AG08395 (cell line): ENCODE data around the gene BBS9.
"Not testable (repeated sequence)": the region's sequence is repeated elsewhere in the genome, so short reads cannot be mapped to it uniquely, and the experiment has no call there.

ENCODE experiments used
- DNase-seq: peaks from one replicate; pipeline ENCODE4 v3.0.0; 2012; ENCODE audit warnings: mixed read lengths, low spot score

The BBS9 gene

DNA sequence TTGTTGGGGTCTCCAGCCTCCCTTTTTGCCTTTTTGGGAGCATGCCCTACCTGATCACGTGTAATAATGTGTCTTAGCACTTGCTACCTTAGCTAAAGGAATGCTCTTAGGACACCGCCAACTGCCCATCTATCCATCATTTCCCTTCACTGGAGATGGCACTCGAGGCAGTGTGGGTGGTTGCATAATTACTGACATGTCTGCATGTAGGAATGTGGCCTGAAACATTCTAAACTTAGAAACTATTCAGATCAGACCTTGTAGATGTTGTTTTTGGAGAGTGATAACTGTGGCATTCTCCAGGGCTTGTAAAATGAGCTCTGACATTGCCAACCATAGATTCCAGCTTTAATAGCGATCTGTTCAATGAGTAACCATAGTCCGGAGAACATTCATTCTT is 365.8 kb downstream of the BBS9 start:
- DNase-seq, result peak; percentile 52

- no peak for DNase-seq
Observed at GRCh38 chr7:33497051-33497450, 367.7 kb downstream of the BBS9 start.

DNA sequence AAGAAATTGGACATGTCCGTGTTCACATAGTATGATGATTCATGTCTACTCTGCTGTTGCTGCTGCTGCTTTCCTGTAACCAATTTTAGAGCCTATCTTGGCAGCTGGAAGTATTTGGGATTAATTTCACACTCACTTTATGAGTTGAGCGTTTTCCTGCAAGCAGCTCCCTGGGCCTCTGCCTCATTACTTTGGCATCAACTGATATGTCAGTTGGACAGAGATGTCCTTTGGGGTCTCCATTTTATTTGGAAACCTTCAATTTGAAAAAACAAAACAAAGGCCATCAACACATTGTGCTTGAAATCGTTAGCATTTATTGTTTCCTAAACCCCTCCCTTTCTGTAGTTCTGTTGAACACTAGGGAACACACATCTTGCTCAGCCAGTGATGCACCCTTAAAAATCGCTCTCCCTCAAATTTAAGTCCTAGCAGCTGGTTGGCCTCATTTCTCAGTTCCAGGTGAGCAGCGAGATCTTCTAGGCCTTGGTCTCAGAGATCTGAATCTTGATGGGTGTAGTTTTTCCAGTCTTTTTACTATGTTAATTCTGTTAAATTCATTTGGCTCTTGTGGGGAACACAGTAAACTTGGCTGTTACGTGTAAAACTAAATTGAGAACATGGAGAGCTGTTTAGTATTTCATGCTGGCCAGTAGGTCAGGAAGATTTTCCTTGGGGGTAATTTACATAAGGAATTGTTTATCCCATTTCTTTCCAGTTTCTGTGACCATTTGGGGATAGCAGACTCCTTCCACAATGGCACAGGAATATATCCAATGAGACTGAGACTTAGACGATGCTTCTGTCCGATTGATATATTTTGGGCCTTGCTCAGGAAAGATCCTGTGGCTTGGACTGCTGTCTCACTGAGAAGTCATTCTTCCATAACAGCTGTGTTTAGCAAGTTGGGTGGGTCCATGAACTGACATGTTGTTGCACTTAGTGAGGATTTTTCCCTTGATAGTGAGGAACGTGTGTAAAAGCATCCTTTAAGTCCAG is 371.6 kb downstream of the BBS9 start:
- peak; percentile 21 for DNase-seq

GRCh38 chr7:33503014-33503413 is 373.6 kb downstream of the BBS9 start:
- no peak for DNase-seq

GRCh38 chr7:33503736-33504135 is 374.4 kb downstream of the BBS9 start:
- no peak for DNase-seq

GRCh38 chr7:33504266-33504665 is 374.9 kb downstream of the BBS9 start:
- no peak for DNase-seq

DNA sequence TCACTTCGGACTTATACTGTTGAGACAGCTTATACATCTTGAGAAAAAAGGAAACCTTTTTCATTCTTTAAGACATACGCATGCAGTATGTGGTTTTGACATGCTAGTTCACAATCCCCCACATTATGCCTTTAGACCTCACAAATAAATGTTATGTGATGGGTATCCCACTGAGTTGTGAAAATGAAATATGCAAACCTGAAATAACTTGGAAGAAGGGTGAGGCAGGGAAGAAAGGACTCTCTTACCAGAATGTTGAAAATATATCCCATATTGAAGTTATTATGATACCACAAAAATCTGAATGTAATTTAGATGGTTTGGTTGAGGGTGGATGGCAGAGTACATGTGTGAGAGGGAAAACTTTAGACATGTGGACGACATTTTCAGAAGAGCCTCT is 379.8 kb downstream of the BBS9 start:
- DNase-seq, result no peak

DNA sequence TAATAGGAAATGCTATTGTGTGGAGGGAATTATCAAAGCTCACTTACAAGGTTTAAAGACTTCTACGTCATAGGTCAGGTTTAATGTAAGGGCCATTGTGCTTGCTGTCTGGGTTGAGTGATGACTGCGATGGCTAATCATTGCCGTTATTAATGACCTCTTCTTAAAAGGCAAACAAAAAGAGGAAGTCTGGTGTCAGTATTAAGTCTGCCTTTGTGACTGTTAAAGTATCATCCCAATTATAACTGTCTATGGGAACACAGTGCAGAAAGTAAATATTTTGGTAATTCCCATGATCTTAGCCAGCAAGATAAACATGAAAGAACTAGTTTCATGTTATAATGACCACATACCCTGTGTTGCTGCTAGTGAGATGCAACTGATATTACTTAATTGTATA is 382.4 kb downstream of the BBS9 start:
- no peak for DNase-seq

- DNase-seq, result no peak
Observed at GRCh38 chr7:33516568-33516967, 387.2 kb downstream of the BBS9 start.

GRCh38 chr7:33517191-33517590 is 387.8 kb downstream of the BBS9 start:
- no peak for DNase-seq

DNA sequence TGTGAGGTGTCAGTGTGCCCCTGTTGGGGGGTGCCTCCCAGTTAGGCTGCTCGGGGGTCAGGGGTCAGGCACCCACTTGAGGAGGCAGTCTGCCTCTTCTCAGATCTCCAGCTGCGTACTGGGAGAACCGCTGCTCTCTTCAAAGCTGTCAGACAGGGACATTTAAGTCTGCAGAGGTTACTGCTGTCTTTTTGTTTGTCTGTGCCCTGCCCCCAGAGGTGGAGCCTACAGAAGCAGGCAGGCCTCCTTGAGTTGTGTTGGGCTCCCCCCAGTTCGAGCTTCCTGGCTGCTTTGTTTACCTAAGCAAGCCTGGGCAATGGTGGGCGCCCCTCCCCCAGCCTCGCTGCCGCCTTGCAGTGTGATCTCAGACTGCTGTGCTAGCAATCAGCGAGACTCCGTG is 397.6 kb downstream of the BBS9 start:
- not testable (repeated sequence) for DNase-seq

- not testable (repeated sequence) for DNase-seq
Observed at GRCh38 chr7:33527613-33528012, 398.2 kb downstream of the BBS9 start.

- DNase-seq, result no peak
Observed at GRCh38 chr7:33529070-33529469, 399.7 kb downstream of the BBS9 start.

DNA sequence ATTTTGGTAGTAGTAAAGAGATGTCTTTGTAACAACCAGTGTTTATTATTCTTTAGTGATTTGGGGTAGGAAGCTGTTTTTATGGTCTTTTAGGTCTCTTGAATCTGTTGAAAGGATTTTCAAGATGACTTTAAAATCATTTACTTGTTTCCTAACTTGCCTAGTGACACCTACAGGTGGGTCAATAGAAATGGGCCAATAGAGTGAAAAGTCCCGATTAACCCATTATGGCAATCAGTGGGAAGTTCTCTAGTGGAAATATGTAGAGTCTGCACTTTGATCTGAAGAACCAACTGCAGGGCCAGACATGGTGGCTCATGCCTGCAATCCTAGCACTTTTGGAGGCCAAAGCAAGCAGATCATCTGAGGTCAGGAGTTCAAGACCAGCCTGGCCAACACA is 401.3 kb downstream of the BBS9 start:
- DNase-seq, result no peak

DNA sequence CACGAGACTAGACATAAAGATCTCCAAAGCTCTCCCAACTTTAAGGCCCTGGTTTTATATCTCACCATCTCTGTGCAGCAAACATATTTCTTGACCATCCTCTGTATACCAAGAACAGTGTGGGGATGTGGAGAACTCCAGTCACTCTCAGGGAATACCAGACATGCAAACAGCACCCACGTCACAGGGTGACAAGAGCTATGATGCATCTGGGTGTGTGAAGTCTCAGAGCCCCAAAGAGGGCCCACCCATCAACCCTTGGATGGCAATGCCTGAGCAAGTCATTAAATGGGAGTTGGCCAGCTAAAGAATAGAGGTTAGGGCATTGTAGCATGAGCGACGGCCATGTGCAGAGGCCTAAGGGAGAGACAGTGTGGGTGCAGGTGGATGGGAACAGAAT is 402.5 kb downstream of the BBS9 start:
- no peak for DNase-seq

DNA sequence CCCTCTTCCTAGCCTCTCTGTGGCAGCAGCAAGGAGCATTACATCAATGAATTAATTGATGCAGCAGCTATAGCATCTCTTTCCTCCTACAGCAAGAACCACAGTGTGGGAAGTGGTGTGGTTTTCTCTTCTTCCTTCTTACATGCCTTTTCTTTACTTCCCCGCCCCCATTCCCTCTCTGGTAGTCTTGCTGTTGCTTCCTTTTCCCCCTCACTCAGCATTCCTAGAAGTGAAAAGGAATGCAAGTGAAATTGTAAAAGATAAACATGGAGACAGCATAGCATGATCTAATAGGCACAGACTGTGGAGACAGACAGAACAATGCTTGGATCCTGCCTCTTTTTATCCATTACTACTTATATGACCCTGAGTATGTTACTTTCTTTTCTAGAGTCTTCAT is 405.5 kb downstream of the BBS9 start:
- no peak for DNase-seq

DNA sequence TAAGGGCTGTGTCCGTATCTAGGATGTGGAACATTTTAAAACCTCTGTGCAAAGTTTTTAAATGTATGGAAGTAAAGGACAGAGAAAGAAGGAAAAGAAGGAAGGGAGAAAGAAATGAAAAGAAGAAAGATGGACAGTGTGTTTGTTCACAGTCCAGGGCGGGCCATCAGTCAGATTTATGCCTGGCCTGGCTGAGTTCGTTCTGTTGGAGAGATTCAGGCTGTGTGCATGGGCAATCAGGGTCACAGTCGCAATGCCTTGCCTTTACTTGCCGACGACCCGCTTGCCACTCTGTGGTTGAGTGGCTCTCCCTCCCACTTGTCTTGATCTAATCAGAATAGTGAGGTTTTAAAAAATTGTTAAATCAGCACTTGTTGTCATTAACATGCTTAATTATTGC is 406.6 kb downstream of the BBS9 start:
- DNase-seq, result no peak

GRCh38 chr7:33536398-33537103 is 407.2 kb downstream of the BBS9 start:
- DNase-seq, result no peak

DNA sequence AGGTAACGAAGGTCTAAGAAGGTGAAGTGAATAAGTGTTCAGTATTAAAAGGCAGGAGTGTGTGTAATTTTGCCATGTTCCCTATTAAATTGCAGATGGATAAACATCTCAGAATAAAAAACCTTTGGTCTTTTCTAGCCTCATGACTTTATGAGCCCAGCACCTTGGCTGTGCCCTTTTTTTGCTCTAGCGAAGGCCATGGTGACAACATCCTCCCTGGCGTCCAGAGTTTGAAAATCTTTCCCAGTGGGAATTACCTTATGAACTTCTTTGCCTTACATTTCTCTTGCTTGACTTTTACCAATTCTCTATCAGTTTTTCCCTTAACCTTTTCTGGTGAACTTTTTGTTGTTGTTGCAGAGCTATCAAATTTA is 407.7 kb downstream of the BBS9 start:
- no peak for DNase-seq

GRCh38 chr7:33539198-33539597 is 409.8 kb downstream of the BBS9 start:
- DNase-seq, result no peak

DNA sequence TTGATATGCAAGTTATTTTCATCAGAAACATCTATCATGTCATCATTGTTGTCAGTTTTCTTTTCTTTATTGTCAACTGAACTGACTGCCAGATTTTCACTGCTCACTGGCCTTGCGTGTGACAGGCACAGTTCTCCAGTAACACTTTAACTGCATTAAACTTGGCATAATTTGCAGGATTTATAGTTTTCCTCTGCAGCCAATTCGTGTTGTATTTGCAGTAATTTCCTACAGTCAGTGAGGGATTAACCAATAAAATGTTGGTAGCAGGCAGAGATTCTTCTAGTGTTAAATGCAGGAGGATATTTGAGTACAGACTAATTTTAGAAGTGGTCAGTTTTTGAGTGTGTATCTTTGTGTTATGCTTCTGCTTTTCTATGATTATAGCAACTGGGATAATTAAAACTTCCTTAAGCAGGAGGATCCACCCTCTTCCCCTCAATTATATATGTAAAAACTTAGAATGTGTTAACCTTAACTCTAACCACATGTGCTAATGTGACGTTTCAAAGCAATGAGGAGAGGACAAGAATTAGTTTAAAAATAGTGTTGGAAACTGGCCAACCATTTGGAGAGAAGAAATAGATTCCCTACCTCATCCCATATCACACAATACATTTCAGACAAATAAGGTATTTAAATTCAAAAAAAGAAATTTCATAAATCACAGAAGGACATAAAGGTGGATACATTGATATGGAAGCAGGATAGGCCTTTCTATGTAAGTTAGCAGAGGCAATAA is 410.5 kb downstream of the BBS9 start:
- no peak for DNase-seq

GRCh38 chr7:33547880-33548279 is 418.5 kb downstream of the BBS9 start:
- DNase-seq, result peak; percentile 7

- peak; percentile 16 for DNase-seq
Observed at GRCh38 chr7:33550363-33550762, 421.0 kb downstream of the BBS9 start.
